Liver (tissue), 3 donors: ENCODE results near the gene RPTOR.

Source experiments
- EGR1 ChIP-seq, 2 donors: IDR thresholded peaks; 2 replicates each; pipeline ENCODE4 v1.6.1; 2016 to 2018; ENCODE audit warnings: antibody characterized with exemption in 2 of 2, low read depth in 2 of 2
- FOXA2 ChIP-seq: IDR thresholded peaks from 2 replicates; pipeline ENCODE4 v1.6.1; 2016; ENCODE audit warnings: antibody characterized with exemption
- HNF4A ChIP-seq, 2 donors: conservative IDR thresholded peaks; 2 replicates each; pipeline ENCODE4 v1.6.1; 2016; ENCODE audit warnings: antibody characterized with exemption in 2 of 2, mild to moderate bottlenecking in 2 of 2
- JUND ChIP-seq, 2 donors: IDR thresholded peaks; 2 replicates each; pipeline ENCODE4 v1.6.1; 2016; ENCODE audit warnings: antibody characterized with exemption in 2 of 2
- RAD21 ChIP-seq, 2 donors: IDR thresholded peaks; 2 replicates each; pipeline ENCODE4 v1.6.1; 2016; ENCODE audit warnings: antibody characterized with exemption in 2 of 2, mild to moderate bottlenecking in 2 of 2
- SP1 ChIP-seq: IDR thresholded peaks from 2 replicates; pipeline ENCODE4 v1.6.1; 2018; ENCODE audit warnings: antibody characterized with exemption, mild to moderate bottlenecking
- TAF1 ChIP-seq: conservative IDR thresholded peaks from 2 replicates; pipeline ENCODE4 v1.6.1; 2016; ENCODE audit warnings: antibody characterized with exemption, mild to moderate bottlenecking
- YY1 ChIP-seq: IDR thresholded peaks from 2 replicates; pipeline ENCODE4 v1.6.1; 2016; ENCODE audit warnings: antibody characterized with exemption, mild to moderate bottlenecking
- TF ChIP-seq, protein P1 (sequence below): fragments of 150-350 bp; IDR thresholded peaks from 2 replicates; pipeline ENCODE4 v1.5.1; 2017; ENCODE audit warnings: improper control_type of control experiment, low read depth, low read length; ENCODE audit not compliant: missing input control
- TF ChIP-seq, protein P2 (sequence below): IDR thresholded peaks from 2 replicates; pipeline ENCODE4 v1.6.1; 2016; ENCODE audit warnings: antibody characterized with exemption
- TF ChIP-seq, protein P3 (sequence below): IDR thresholded peaks from 2 replicates; pipeline ENCODE4 v1.6.1; 2016; ENCODE audit warnings: antibody characterized with exemption, mild to moderate bottlenecking
- TF ChIP-seq, protein P4 (sequence below): IDR thresholded peaks from 2 replicates; pipeline ENCODE4 v1.6.1; 2016; ENCODE audit warnings: antibody characterized with exemption
- TF ChIP-seq, protein P5 (sequence below): IDR thresholded peaks from 2 replicates; pipeline ENCODE4 v1.6.1; 2016; ENCODE audit warnings: antibody characterized with exemption
- donor health status: healthy.
- donor health status: healthy.

DNA sequence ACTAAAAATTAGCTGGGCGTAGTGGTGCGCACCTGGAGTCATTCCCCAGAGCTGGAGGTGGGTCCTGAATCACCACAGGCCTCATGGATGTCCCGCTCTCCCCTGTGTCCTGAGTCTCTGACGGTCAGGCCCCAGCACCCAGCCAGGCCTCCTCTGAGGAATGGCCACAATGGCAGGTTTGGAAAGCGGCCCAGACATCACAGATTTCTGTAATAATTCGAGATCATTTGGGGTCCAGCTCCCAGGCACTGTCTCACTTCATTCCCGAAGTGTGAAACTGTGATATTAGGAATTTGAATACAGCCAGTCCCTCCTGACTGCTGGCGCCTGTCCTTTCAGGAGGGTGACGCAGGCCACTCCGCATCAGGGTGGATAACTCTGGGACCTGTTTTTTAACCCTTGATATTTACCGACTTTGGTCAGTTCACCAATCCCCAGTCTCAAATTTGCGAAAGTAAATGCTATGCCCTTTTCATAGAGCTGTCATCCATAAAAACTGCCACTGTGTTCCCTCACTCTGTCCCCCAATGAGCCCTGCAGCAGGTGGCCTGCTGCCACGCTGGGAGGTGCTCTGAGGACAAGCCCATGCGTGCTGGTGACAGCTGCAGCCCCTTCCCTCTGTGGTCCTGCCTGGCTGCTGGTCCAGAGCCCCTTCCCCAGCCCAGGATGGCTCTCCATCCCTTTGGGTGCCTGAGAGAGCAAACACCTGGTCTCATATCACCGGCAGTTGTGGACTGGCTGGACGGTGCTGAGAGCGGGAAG, 28.3 kb upstream of the RPTOR start:
- TF ChIP-seq, protein P1, sequence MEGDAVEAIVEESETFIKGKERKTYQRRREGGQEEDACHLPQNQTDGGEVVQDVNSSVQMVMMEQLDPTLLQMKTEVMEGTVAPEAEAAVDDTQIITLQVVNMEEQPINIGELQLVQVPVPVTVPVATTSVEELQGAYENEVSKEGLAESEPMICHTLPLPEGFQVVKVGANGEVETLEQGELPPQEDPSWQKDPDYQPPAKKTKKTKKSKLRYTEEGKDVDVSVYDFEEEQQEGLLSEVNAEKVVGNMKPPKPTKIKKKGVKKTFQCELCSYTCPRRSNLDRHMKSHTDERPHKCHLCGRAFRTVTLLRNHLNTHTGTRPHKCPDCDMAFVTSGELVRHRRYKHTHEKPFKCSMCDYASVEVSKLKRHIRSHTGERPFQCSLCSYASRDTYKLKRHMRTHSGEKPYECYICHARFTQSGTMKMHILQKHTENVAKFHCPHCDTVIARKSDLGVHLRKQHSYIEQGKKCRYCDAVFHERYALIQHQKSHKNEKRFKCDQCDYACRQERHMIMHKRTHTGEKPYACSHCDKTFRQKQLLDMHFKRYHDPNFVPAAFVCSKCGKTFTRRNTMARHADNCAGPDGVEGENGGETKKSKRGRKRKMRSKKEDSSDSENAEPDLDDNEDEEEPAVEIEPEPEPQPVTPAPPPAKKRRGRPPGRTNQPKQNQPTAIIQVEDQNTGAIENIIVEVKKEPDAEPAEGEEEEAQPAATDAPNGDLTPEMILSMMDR = no peak
- TF ChIP-seq RAD21 (IDR thresholded peaks at IDR 0.05) = no peak
- no peak for TF ChIP-seq YY1
- TF ChIP-seq, protein P2, sequence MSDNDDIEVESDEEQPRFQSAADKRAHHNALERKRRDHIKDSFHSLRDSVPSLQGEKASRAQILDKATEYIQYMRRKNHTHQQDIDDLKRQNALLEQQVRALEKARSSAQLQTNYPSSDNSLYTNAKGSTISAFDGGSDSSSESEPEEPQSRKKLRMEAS = no peak
- TF ChIP-seq TAF1 = no peak
- no peak for TF ChIP-seq JUND (IDR thresholded peaks at IDR 0.05)
- no peak for TF ChIP-seq HNF4A (conservative IDR thresholded peaks at IDR 0.05)
- TF ChIP-seq FOXA2 = no peak
- TF ChIP-seq, protein P3, sequence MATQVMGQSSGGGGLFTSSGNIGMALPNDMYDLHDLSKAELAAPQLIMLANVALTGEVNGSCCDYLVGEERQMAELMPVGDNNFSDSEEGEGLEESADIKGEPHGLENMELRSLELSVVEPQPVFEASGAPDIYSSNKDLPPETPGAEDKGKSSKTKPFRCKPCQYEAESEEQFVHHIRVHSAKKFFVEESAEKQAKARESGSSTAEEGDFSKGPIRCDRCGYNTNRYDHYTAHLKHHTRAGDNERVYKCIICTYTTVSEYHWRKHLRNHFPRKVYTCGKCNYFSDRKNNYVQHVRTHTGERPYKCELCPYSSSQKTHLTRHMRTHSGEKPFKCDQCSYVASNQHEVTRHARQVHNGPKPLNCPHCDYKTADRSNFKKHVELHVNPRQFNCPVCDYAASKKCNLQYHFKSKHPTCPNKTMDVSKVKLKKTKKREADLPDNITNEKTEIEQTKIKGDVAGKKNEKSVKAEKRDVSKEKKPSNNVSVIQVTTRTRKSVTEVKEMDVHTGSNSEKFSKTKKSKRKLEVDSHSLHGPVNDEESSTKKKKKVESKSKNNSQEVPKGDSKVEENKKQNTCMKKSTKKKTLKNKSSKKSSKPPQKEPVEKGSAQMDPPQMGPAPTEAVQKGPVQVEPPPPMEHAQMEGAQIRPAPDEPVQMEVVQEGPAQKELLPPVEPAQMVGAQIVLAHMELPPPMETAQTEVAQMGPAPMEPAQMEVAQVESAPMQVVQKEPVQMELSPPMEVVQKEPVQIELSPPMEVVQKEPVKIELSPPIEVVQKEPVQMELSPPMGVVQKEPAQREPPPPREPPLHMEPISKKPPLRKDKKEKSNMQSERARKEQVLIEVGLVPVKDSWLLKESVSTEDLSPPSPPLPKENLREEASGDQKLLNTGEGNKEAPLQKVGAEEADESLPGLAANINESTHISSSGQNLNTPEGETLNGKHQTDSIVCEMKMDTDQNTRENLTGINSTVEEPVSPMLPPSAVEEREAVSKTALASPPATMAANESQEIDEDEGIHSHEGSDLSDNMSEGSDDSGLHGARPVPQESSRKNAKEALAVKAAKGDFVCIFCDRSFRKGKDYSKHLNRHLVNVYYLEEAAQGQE = no peak
- TF ChIP-seq, protein P4, sequence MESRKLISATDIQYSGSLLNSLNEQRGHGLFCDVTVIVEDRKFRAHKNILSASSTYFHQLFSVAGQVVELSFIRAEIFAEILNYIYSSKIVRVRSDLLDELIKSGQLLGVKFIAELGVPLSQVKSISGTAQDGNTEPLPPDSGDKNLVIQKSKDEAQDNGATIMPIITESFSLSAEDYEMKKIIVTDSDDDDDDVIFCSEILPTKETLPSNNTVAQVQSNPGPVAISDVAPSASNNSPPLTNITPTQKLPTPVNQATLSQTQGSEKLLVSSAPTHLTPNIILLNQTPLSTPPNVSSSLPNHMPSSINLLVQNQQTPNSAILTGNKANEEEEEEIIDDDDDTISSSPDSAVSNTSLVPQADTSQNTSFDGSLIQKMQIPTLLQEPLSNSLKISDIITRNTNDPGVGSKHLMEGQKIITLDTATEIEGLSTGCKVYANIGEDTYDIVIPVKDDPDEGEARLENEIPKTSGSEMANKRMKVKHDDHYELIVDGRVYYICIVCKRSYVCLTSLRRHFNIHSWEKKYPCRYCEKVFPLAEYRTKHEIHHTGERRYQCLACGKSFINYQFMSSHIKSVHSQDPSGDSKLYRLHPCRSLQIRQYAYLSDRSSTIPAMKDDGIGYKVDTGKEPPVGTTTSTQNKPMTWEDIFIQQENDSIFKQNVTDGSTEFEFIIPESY = no peak
- no peak for TF ChIP-seq SP1
- TF ChIP-seq, protein P5, sequence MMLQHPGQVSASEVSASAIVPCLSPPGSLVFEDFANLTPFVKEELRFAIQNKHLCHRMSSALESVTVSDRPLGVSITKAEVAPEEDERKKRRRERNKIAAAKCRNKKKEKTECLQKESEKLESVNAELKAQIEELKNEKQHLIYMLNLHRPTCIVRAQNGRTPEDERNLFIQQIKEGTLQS = no peak
- no peak for TF ChIP-seq EGR1 (IDR thresholded peaks at IDR 0.05; ENCODE audit: low read depth in 2 of 2)
